RWPE1 (cell line): ENCODE measurements around the gene SLC5A10.
"Not testable (repeated sequence)": the region's sequence is repeated elsewhere in the genome, so short reads cannot be mapped to it uniquely, and the experiment has no call there.

Experiments used
- CTCF ChIA-PET: fragments of 350-600 bp; sonication (Branson Sonifier 250); formaldehyde crosslinking; extraction: SDS; loops from one replicate; lab custom pipeline; 2021; lab: Yijun Ruan, JAX
- POLR2A ChIA-PET: fragments of 400-600 bp; formaldehyde crosslinking; extraction: SDS; loops from one replicate; lab custom pipeline; 2020; ENCODE audit warnings: antibody characterized with exemption; ENCODE audit not compliant: low non-redundant PET; lab: Yijun Ruan, JAX
- DNase-seq: peaks from one replicate; pipeline ENCODE4 v3.0.0; 2012; ENCODE audit warnings: low spot score
- H3K27ac ChIP-seq: fragments of 450-650 bp; 2 replicates; pipeline ENCODE4 v1.5.1; 2017
- CTCF ChIP-seq: fragments of 450-650 bp; conservative IDR thresholded peaks from 2 replicates; pipeline ENCODE4 v1.5.1; 2017; ENCODE audit warnings: low read depth, mild to moderate bottlenecking

Gene SLC5A10

GRCh38 chr17:18917506-18918032 lies 34.4 kb upstream of the SLC5A10 start:
- CTCF ChIA-PET = no interaction called here
- H3K27ac ChIP-seq = no peak overlapping the region
- no peak for TF ChIP-seq CTCF
- POLR2A ChIA-PET = no interaction called here
- no peak for DNase-seq

- POLR2A ChIA-PET = no interaction called here
- no peak for DNase-seq
- CTCF ChIA-PET = no interaction called here
- TF ChIP-seq CTCF = no peak
- peak overlapping the region; percentile 22; the same call in 1 of the 2 replicates for H3K27ac ChIP-seq
Measured at GRCh38 chr17:18919963-18920362, 32.0 kb upstream of the SLC5A10 start.

DNA sequence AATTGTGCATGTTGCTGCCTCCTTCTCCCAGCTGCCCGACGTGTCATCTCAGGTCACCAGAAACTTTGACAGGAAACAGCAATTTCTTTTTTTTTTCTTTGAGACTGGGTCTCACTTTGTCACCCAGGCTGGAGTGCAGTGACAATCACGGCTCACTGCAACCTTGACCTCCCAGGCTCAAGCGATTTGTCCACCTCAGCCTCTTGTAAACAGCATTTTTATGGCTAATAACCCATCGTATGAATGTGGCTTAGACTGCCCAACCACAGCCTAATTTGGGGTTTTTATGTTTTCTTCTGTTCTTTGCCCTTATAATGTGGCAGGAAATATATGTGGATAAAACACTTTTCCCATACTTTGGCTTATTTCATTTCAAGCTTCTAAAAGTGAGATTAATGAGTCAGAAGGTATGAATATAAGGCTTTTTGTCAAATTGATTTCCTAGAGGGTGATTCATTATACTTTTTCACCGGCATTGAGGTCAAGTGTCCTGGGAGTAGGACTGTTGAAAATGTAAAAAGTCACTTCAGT lies 31.0 kb upstream of the SLC5A10 start:
- no peak for TF ChIP-seq CTCF
- ChIA-PET CTCF (no interaction called here), POLR2A (no interaction called here)
- DNase-seq = peak; percentile 38
- no peak overlapping the region for H3K27ac ChIP-seq

GRCh38 chr17:18921485-18921884 lies 30.5 kb upstream of the SLC5A10 start:
- CTCF ChIA-PET = no interaction called here
- TF ChIP-seq CTCF = no peak

DNA sequence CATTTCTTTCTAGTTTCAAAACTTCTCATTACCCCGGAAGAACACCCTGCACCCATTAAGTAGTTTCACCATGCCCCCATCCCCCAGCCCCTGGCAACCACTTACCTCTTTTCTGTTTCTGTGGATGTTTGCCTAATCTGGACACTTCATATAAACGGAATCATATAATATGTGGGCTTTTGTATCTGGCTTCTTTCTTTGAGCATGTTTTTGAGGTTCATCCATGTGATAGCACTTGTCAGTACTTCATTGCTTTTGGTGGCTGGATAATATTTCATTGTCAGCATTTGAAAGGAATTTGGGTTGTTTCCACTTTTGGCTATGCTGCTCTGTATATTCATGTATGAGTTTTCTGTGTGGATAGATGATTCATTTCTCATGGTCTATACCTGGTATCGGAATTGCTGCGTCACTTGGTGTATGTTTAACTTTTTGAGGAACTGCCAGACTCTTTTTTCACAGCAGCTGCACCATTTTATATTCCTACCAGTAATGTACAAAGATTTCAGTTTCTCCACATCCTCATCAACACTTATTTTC lies 30.0 kb upstream of the SLC5A10 start:
- CTCF ChIA-PET = no interaction called here
- no peak overlapping the region for H3K27ac ChIP-seq
- TF ChIP-seq CTCF = no peak
- DNase-seq = peak; percentile 24
- POLR2A ChIA-PET = no interaction called here

More at GRCh38 chr17:18921485-18921884, 30.5 kb upstream of the SLC5A10 start:
- DNase-seq = no peak
- no peak overlapping the region for H3K27ac ChIP-seq
- POLR2A ChIA-PET = no interaction called here

- POLR2A ChIA-PET, DNase-seq, CTCF ChIA-PET, H3K27ac ChIP-seq: not testable (repeated sequence)
Measured at GRCh38 chr17:18922596-18922995, 29.4 kb upstream of the SLC5A10 start.

DNA sequence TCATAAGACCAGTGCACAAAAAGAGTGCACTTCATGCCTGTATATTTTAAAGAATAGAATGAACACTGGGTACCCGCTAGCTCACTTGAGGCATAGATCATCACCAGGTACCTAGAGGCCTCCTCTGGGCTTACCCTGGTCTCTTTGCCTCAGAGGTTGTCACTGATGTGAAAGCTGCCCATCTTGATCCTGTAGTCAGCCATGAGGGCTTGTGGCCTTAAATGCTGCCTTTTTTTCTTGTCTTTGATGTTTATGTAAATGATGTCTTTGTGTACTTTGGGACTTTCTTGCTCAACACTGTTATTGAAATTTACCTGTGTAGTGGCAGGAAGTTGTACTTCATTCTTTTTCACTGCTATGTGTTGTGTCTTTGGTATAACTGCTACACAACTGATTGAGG lies 26.8 kb upstream of the SLC5A10 start:
- TF ChIP-seq CTCF = no peak
- no peak overlapping the region for H3K27ac ChIP-seq
- ChIA-PET CTCF (no interaction called here), POLR2A (interaction anchor here (0.7 kb wide), 1 partner anchor 18 kb away, joined by 11 read pairs; no protein-coding TSS in a partner anchor)
- DNase-seq = no peak
